GM12892 (cell line): ENCODE results near the gene SLC35F6.

Source experiments
- POLR2A ChIP-seq: IDR thresholded peaks from 2 replicates; pipeline ENCODE4 v1.6.1; 2011; ENCODE audit warnings: low read depth, low read length, control low read depth
- POLR2AphosphoS5 ChIP-seq: IDR thresholded peaks from 2 replicates; pipeline ENCODE4 v1.6.1; 2011; ENCODE audit warnings: low read depth, low read length, control low read depth
- TAF1 ChIP-seq: IDR thresholded peaks from 2 replicates; pipeline ENCODE4 v1.6.1; 2011; ENCODE audit warnings: low read depth, mild to moderate bottlenecking, control low read depth, low read length, borderline replicate concordance

GRCh38 chr2:26764078-26764887 lies at the start of gene SLC35F6:
- TF ChIP-seq TAF1 (0 out of 2 replicates have a peak, but pooled peaks have one; percentile 28), POLR2A (peak; percentile 82; the same call in 1 of the 2 replicates), POLR2AphosphoS5 (peak; percentile 69; the same call in 1 of the 2 replicates)
